ENCODE results near the gene SCD5.

DNA sequence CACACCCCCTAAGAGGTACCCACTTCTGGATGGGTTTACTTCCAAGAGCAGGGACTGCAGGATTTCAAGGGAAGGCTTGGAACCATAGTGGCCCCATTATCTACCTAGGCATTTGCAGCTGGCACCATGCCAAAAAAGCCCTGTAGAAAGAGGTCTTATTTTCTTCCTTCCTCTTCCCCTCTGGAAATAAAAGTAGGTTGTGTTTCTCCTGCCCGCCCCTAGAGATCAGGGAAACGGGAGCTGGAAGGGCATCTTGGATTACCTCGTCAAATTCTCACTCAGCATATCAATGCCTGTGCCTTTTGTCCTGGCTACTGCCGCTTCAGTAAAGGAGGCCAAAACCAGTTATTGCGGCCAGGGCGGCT, 1.6 kb downstream of the SCD5 start:
- TF ChIP-seq CTCF (IDR thresholded peaks at IDR 0.05) (no peak), EZH2phosphoT487 (IDR thresholded peaks at IDR 0.05) (no peak)
